Colonic mucosa (tissue), 4 donors: ENCODE measurements around the gene FAM234A. TPM values are rescaled to one million over a fixed set of nuclear protein-coding genes. Genes with fewer than 3 reads are reported as not detected.

Source experiments
- DNase-seq: peaks from one replicate; pipeline ENCODE4 v3.0.0-alpha.2; 2020
- H3K27ac ChIP-seq: fragments of 200-600 bp; one replicate; pipeline ENCODE4 v1.8.0; 2021
- H3K27me3 ChIP-seq: fragments of 200-600 bp; one replicate; pipeline ENCODE4 v1.8.0; 2021
- H3K36me3 ChIP-seq: fragments of 200-600 bp; one replicate; pipeline ENCODE4 v1.8.0; 2021
- H3K4me1 ChIP-seq: fragments of 200-600 bp; one replicate; pipeline ENCODE4 v1.8.0; 2021; ENCODE audit warnings: mild to moderate bottlenecking
- H3K4me3 ChIP-seq: fragments of 200-600 bp; one replicate; pipeline ENCODE4 v1.8.0; 2021
- H3K9ac ChIP-seq, 2 donors: one replicate each; pipeline ENCODE4 v1.7.0; 2013; ENCODE audit warnings: control low read depth in 2 of 2, low read depth in 2 of 2, low read length in 2 of 2
- H3K9me3 ChIP-seq: fragments of 200-600 bp; one replicate; pipeline ENCODE4 v1.8.0; 2021
- intact Hi-C: fragments of 100-400 bp; cut with DNase I; formaldehyde crosslinking; loops from one replicate; pipeline ENCODE4 v1.14.1; 2022
- total RNA-seq, 2 donors: library from RNA; stranded (reverse); fragmentation: NEBNext Ultra II Directional in 1 of 2; extraction: Animal tissue kit (Norgen Biotek cat#: 25700) in 1 of 2; gene quantifications; one replicate each; pipeline ENCODE4 v1.2.1, GENCODE V29; 2021
- TF ChIP-seq, protein P1 (sequence below): fragments of 200-600 bp; IDR thresholded peaks from one replicate; pipeline ENCODE4 v1.8.0; 2022; ENCODE audit warnings: antibody characterized with exemption, mild to moderate bottlenecking
- donor health status: healthy.
- donor health status: DM: no; HTN: no; CAD: no.
- donor health status: DM: no; HTN: no; CAD: no.

FAM234A gene
- total RNA-seq, 2 donors from 2014 or later: 105 to 124 TPM

DNA sequence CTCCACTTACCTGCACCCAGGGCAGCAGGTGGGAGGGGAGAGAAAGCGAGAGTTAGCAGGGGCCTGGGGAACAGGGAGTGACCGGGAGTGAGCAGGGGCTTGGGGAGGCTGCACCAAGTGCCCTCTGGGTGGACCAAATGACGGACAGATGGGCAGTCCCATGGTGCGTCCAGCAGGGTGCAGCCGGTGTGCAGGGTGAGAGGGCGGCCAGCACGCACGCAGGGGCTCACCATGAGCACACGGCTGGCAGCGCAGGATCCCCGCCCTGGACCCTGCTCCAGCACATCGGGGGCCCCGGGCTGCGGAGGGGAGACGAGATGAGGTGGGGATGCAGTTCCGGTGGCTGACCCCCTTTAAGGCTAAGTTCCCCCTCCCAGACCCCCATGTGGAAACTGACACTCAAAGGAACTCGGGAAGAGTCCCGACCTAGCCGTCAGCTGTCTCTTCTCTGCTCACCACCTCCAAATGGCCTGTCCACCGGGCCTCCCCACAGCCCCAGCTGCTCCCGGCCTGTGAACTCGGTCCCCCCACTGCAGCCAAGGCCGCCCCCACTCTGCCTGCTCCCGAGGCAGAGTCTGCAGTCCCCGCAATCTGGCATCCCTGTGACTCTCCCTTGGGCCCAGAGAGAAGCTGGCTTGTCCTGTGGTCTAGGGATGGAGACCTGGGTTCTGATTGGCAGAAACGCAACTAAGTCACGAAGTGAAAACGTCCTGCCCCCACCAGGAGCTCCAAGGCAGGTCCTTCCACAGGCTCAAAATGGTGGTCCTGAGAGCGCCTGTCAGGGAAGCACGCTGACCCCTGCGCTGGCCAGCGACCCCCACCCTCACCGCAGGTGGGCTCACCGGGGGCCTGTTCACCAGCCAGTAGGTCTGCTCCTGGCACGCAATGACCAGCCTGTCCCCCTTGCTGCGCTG is 38.3 kb downstream of the FAM234A start:
- no peaks in the 10 kb centered on the region for H3K9me3 ChIP-seq
- peaks cover 3% of the 10 kb centered on the region for H3K4me1 ChIP-seq
- H3K27ac ChIP-seq: no peak overlapping the region
- no peak overlapping the region for H3K9ac ChIP-seq
- H3K4me3 ChIP-seq: no peak overlapping the region
- TF ChIP-seq, protein P1, sequence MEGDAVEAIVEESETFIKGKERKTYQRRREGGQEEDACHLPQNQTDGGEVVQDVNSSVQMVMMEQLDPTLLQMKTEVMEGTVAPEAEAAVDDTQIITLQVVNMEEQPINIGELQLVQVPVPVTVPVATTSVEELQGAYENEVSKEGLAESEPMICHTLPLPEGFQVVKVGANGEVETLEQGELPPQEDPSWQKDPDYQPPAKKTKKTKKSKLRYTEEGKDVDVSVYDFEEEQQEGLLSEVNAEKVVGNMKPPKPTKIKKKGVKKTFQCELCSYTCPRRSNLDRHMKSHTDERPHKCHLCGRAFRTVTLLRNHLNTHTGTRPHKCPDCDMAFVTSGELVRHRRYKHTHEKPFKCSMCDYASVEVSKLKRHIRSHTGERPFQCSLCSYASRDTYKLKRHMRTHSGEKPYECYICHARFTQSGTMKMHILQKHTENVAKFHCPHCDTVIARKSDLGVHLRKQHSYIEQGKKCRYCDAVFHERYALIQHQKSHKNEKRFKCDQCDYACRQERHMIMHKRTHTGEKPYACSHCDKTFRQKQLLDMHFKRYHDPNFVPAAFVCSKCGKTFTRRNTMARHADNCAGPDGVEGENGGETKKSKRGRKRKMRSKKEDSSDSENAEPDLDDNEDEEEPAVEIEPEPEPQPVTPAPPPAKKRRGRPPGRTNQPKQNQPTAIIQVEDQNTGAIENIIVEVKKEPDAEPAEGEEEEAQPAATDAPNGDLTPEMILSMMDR: no peak
- H3K27me3 ChIP-seq: peaks cover 7% of the 10 kb centered on the region
- DNase-seq: no peak
- intact Hi-C loops: no loop called here
- no peaks in the 10 kb centered on the region for H3K36me3 ChIP-seq

- intact Hi-C loops: no loop called here
- Histone ChIP-seq H3K4me1 (peaks cover 3% of the 10 kb centered on the region), H3K27me3 (peaks cover 7% of the 10 kb centered on the region), H3K9me3 (no peaks in the 10 kb centered on the region), H3K36me3 (no peaks in the 10 kb centered on the region), H3K9ac (no peak overlapping the region), H3K27ac (no peak overlapping the region), H3K4me3 (no peak overlapping the region)
- peak; percentile 80 for DNase-seq
- TF ChIP-seq, protein P1: no peak
Observed at GRCh38 chr16:273547-274421, 39.2 kb downstream of the FAM234A start.

DNA sequence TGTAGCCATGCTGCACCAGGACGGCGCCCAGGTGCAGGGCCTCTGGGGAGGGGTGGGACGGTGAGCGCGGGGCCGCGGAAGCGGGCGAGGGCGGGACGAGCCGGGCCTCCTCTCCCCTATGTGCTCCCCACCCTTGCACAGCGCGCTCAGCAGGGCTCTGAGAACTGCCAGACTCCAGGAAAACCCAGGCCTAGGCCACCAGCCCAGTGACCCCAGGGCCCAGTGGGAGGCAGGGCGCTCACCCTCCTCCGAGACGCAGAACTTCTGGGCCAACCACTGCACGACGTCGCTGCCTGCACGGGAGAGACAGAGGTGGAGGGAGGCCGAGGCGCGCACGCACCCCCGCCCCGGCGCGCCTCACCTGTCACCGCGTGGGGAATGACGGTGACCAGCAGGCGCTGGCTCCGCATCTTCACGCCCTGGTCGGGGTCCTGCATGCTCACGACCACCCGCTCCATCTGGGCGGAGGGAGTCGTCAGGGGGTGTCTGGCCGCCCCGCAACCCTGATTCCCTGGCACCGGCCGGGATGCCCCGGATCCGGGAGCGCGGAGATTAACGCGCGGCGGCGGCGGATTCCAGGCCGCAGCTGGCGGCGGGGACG is 40.5 kb downstream of the FAM234A start:
- Histone ChIP-seq H3K4me3 (peak overlapping the region; percentile 22), H3K27me3 (peaks cover 18% of the 10 kb centered on the region), H3K27ac (no peak overlapping the region), H3K9me3 (no peaks in the 10 kb centered on the region), H3K9ac (peak overlapping the region in 1 of 2 donors; percentile 26), H3K36me3 (no peaks in the 10 kb centered on the region), H3K4me1 (no peaks in the 10 kb centered on the region)
- DNase-seq: no peak
- TF ChIP-seq, protein P1: no peak
- intact Hi-C loops: no loop called here

GRCh38 chr16:275786-276232 is 41.2 kb downstream of the FAM234A start, which contains the start of gene RGS11:
Gene RGS11, minus strand, starts transcription at chr16:275944. Its CDS starts 33 bp downstream, at chr16:275911.
- no peak for DNase-seq
- H3K27ac ChIP-seq: no peak within 1 kb of the TSS
- intact Hi-C loops: no loop called here
- no peaks in the 10 kb centered on the region for H3K9me3 ChIP-seq
- no peaks in the 10 kb centered on the region for H3K36me3 ChIP-seq
- H3K4me1 ChIP-seq: no peaks in the 10 kb centered on the region
- TF ChIP-seq, protein P1: no peak
- H3K4me3 ChIP-seq: peak within 1 kb of the TSS; percentile 22
- H3K9ac ChIP-seq: peak within 1 kb of the TSS in 1 of 2 donors; percentile 26
- peaks cover 21% of the 10 kb centered on the region for H3K27me3 ChIP-seq

- no peak overlapping the region for H3K4me3 ChIP-seq
Observed at GRCh38 chr16:276426-277077, 41.9 kb downstream of the FAM234A start.

More at GRCh38 chr16:276426-277077, 41.9 kb downstream of the FAM234A start:
- TF ChIP-seq, protein P1: no peak
- Histone ChIP-seq H3K9me3 (no peaks in the 10 kb centered on the region), H3K36me3 (no peaks in the 10 kb centered on the region), H3K9ac (no peak overlapping the region), H3K27me3 (peaks cover 29% of the 10 kb centered on the region), H3K4me1 (no peaks in the 10 kb centered on the region), H3K27ac (no peak overlapping the region)
- intact Hi-C loops: no loop called here
- DNase-seq: no peak
